ENCODE data around the gene RPS27A.
"Not testable (repeated sequence)": the region's sequence is repeated elsewhere in the genome, so short reads cannot be mapped to it uniquely, and the experiment has no call there.

The RPS27A gene

DNA sequence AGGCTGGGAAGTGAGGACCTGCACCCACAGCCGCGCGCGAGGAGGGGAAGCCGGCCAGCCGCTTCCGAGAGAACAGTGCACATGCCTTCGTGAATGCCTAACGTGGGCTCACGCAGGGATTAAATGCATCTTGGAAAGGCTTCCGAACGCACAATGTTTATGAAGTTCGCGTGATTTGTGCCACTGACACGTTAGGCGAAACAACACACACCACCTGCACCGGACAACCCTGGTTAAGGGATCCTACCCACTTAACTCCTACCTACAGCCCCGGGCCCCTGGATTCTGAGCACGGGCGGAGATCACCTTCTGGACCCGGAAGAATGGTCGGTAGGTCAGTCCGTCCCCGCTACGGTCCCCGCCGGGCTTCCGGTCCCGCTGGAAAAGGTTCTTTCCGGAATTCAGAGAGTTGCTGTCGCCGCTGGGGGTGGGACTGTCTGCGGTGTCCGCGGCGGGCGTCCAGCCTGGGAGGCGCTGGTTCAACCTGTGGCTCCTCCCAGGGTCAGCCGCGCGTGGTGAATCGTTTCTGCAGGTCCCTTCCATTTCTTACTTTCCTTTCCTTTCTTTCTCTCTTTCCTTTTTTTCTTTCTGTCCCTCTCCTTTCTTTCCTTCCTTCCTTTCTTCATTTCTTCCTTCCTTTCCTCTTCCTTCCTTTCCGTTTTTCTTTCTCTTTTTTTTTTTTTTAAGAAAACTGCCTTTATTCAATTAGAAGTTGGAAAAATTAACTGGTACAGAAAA, 36.6 kb downstream of the RPS27A start, which contains the start of gene MTIF2:
Gene MTIF2, minus strand, starts transcription at position 325 of the 738 bp plus-strand sequence. CDS start 5,373 bp downstream, outside the sequence.
- peak; percentile 62 for DNase-seq (ENCODE audit: low read depth)
- TF ChIP-seq CTCF (IDR thresholded peaks at IDR 0.05; ENCODE audit: control insufficient read depth, insufficient read depth, low read depth, low read length, missing control alignments) = peak; percentile 9
- H3K4me3 ChIP-seq (ENCODE audit: control insufficient read depth, low read depth, low read length) = peak within 1 kb of the TSS; percentile 83

GRCh38 chr2:55269645-55269990, 37.1 kb downstream of the RPS27A start:
- no peak for DNase-seq (ENCODE audit: low read depth)
- no peak for TF ChIP-seq CTCF (IDR thresholded peaks at IDR 0.05; ENCODE audit: control insufficient read depth, insufficient read depth, low read depth, low read length, missing control alignments)
- H3K4me3 ChIP-seq (ENCODE audit: control insufficient read depth, low read depth, low read length) = peak overlapping the region; percentile 83

DNA sequence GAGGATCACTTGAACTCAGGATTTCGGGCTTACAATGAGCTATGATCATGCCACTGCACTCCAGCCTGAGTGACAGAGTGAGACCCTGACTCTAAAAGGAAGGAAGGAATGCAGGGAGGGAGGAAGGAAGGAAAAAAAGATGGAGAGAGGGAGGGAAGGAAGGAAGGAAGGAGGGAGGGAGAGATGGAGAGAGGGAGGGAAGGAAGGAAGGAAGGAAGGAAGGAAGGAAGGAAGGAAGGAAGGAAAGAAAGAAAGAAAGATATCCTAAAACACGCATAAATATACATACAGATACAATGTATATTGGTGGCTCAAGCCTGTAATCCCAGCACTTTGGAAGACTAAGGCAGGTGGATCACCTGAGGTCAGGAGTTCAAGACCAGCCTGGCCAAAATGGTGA, 41.9 kb downstream of the RPS27A start:
- DNase-seq (ENCODE audit: low read depth); H3K4me3 ChIP-seq (ENCODE audit: control insufficient read depth, low read depth, low read length): not testable (repeated sequence)

GRCh38 chr2:55277310-55277709, 44.8 kb downstream of the RPS27A start:
- DNase-seq (ENCODE audit: low read depth) = no peak
- no peak for TF ChIP-seq CTCF (IDR thresholded peaks at IDR 0.05; ENCODE audit: control insufficient read depth, insufficient read depth, low read depth, low read length, missing control alignments)
- no peak overlapping the region for H3K4me3 ChIP-seq (ENCODE audit: control insufficient read depth, low read depth, low read length)

- DNase-seq (ENCODE audit: low read depth); H3K4me3 ChIP-seq (ENCODE audit: control insufficient read depth, low read depth, low read length): not testable (repeated sequence)
These were observed 46.8 kb downstream of the RPS27A start for GRCh38 chr2:55279214-55279835.

GRCh38 chr2:55279859-55280424, 47.5 kb downstream of the RPS27A start:
- DNase-seq (ENCODE audit: low read depth); H3K4me3 ChIP-seq (ENCODE audit: control insufficient read depth, low read depth, low read length): not testable (repeated sequence)

GRCh38 chr2:55280851-55281546, 48.5 kb downstream of the RPS27A start:
- not testable (repeated sequence) for DNase-seq (ENCODE audit: low read depth); H3K4me3 ChIP-seq (ENCODE audit: control insufficient read depth, low read depth, low read length)

DNA sequence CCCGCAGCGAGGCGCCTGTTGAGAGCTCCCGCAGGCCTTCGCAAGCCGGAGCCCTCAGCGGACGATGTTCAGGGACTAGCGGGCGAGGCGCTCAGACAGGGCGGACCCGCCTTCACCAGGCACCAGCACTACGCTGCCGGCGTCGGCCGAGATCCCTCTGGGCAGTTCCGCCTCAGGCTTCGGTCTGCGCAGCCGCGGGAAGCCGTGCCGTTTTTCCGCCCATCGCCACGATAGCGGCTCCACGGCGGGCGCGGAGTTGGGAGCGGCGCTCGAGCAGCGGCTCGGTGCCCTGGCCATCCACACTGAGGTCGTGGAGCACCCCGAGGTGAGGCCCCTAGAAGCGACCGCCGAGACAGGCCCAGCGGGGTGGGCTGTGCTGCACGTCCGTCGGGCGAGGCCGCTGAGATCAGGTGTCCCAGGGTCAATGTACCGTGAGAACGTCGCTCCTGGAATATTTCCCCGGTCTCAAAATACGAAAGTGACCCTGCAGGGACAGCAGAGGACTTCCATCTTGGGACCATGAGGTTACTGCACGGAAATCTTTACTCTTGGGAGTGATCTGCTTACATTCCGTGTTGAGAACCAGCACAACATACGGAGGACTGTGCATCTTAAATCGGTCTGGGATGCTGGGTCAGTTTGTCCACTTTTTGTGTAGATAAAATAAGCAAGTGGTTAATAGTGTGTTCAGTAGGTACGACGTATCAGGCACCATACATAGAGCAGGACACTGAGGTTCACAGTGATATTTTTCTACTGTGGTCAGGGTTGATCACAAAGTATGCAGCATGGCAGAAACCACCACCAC, 49.8 kb downstream of the RPS27A start:
- peak overlapping the region; percentile 80 for H3K4me3 ChIP-seq (ENCODE audit: control insufficient read depth, low read depth, low read length)
- peak; percentile 38 for DNase-seq (ENCODE audit: low read depth)
- TF ChIP-seq CTCF (IDR thresholded peaks at IDR 0.05; ENCODE audit: control insufficient read depth, insufficient read depth, low read depth, low read length, missing control alignments) = no peak

Measured in AG09309 (cell line).